Immature natural killer cell (primary cell): ENCODE results near the gene ASB6. TPM values are rescaled to one million over a fixed set of nuclear protein-coding genes. Genes with fewer than 3 reads are reported as not detected.

ENCODE experiments used
- DNase-seq, 3 donors: peaks; one replicate each; pipeline ENCODE4 v3.0.0; 2022; ENCODE audit warnings: mixed read lengths in 1 of 3
- H3K27ac Mint-ChIP-seq, 6 donors: one replicate each; pipeline ENCODE4 v1.8.0; 2020; ENCODE audit warnings: mixed read lengths in 6 of 6, mild to moderate bottlenecking in 5 of 6, inconsistent platforms in 4 of 6, moderate library complexity in 3 of 6
- H3K27me3 Mint-ChIP-seq, 3 donors: one replicate each; pipeline ENCODE4 v1.8.0; 2020 to 2021; ENCODE audit warnings: low read depth in 3 of 3, mild to moderate bottlenecking in 3 of 3, mixed read lengths in 3 of 3, moderate library complexity in 3 of 3, inconsistent platforms in 1 of 3
- H3K36me3 Mint-ChIP-seq, 3 donors: one replicate each; pipeline ENCODE4 v1.8.0; 2020; ENCODE audit warnings: mixed read lengths in 3 of 3, inconsistent platforms in 2 of 3, mild to moderate bottlenecking in 2 of 3
- H3K4me1 Mint-ChIP-seq, 2 donors: one replicate each; pipeline ENCODE4 v1.8.0; 2020; ENCODE audit warnings: inconsistent platforms in 2 of 2, mild to moderate bottlenecking in 2 of 2, mixed read lengths in 2 of 2, moderate library complexity in 1 of 2
- H3K4me3 Mint-ChIP-seq, 5 donors: one replicate each; pipeline ENCODE4 v1.8.0; 2020; ENCODE audit warnings: mild to moderate bottlenecking in 5 of 5, mixed read lengths in 5 of 5, inconsistent platforms in 3 of 5, moderate library complexity in 3 of 5
- H3K9me3 Mint-ChIP-seq, 6 donors: one replicate each; pipeline ENCODE4 v1.8.0; 2020; ENCODE audit warnings: mild to moderate bottlenecking in 6 of 6, mixed read lengths in 6 of 6, inconsistent platforms in 4 of 6, moderate library complexity in 3 of 6
- polyA plus RNA-seq, 3 donors: library from polyadenylated mRNA; unstranded; fragments of 300-500 nt; fragmentation: Illumina TruSeq; gene quantifications; one replicate each; pipeline ENCODE4 v1.2.3, GENCODE V29; 2021

The ASB6 gene
- polyA plus RNA-seq, 3 donors from 2014 or later: 13.9 to 26.6 (median 19.9) TPM

- Mint-ChIP-seq H3K4me3 (no peak overlapping the region), H3K4me1 (peaks cover 36 to 51% of the 10 kb centered on the region in 2 donors), H3K27me3 (peaks cover 17 to 39% (median 31%) of the 10 kb centered on the region in 3 donors), H3K36me3 (peaks cover 0 to 4% (median 0%) of the 10 kb centered on the region in 3 donors), H3K27ac (peak overlapping the region in 1 of 6 donors; percentile 21), H3K9me3 (no peaks in the 10 kb centered on the region)
- no peak for DNase-seq
Observed at GRCh38 chr9:129623331-129623730, 18.6 kb downstream of the ASB6 start.

- Mint-ChIP-seq H3K27ac (no peak within 1 kb of the TSS), H3K4me3 (peak within 1 kb of the TSS in 4 of 5 donors; percentile 45 to 63 (median 56)), H3K27me3 (peaks cover 15 to 23% (median 22%) of the 10 kb centered on the region in 3 donors), H3K36me3 (peaks cover 0 to 4% (median 0%) of the 10 kb centered on the region in 3 donors), H3K4me1 (peaks cover 16 to 28% of the 10 kb centered on the region in 2 donors), H3K9me3 (no peaks in the 10 kb centered on the region)
- no peak for DNase-seq
Observed at GRCh38 chr9:129620669-129621295, 21.2 kb downstream of the ASB6 start, which contains the start of gene C9orf50. C9orf50 (minus strand) TSS chr9:129621101; CDS start chr9:129620574, 527 bp downstream.

GRCh38 chr9:129619787-129620668, 21.9 kb downstream of the ASB6 start:
- DNase-seq: no peak
- peak overlapping the region; percentile 2 to 45 (median 10) for H3K4me3 Mint-ChIP-seq

GRCh38 chr9:129617167-129617566, 24.8 kb downstream of the ASB6 start:
- no peak for DNase-seq
- Mint-ChIP-seq H3K27me3 (peaks cover 8 to 12% (median 8%) of the 10 kb centered on the region in 3 donors), H3K36me3 (peaks cover 0 to 4% (median 0%) of the 10 kb centered on the region in 3 donors), H3K4me3 (no peak overlapping the region), H3K9me3 (no peaks in the 10 kb centered on the region), H3K27ac (no peak overlapping the region), H3K4me1 (peaks cover 4 to 14% of the 10 kb centered on the region in 2 donors)

More at GRCh38 chr9:129619787-129620668, 21.9 kb downstream of the ASB6 start:
- no peaks in the 10 kb centered on the region for H3K9me3 Mint-ChIP-seq
- H3K27ac Mint-ChIP-seq: no peak overlapping the region
- H3K4me1 Mint-ChIP-seq: peaks cover 11 to 24% of the 10 kb centered on the region in 2 donors
- peaks cover 0 to 4% (median 0%) of the 10 kb centered on the region in 3 donors for H3K36me3 Mint-ChIP-seq
- peaks cover 13 to 21% (median 18%) of the 10 kb centered on the region in 3 donors for H3K27me3 Mint-ChIP-seq

- H3K36me3 Mint-ChIP-seq: peaks cover 0 to 4% (median 0%) of the 10 kb centered on the region in 3 donors
- no peak for DNase-seq
- no peaks in the 10 kb centered on the region for H3K9me3 Mint-ChIP-seq
- H3K27ac Mint-ChIP-seq: peak overlapping the region in 1 of 6 donors; percentile 46
- H3K4me1 Mint-ChIP-seq: peaks cover 8 to 12% of the 10 kb centered on the region in 2 donors
- H3K4me3 Mint-ChIP-seq: no peak overlapping the region
- peaks cover 3 to 10% (median 6%) of the 10 kb centered on the region in 3 donors for H3K27me3 Mint-ChIP-seq
Observed at GRCh38 chr9:129615407-129616285, 26.3 kb downstream of the ASB6 start.

- H3K27me3 Mint-ChIP-seq: peaks cover 4 to 11% (median 7%) of the 10 kb centered on the region in 3 donors
- no peak overlapping the region for H3K27ac Mint-ChIP-seq
- H3K9me3 Mint-ChIP-seq: no peaks in the 10 kb centered on the region
- peaks cover 8 to 14% of the 10 kb centered on the region in 2 donors for H3K4me1 Mint-ChIP-seq
- no peak for DNase-seq
- no peak overlapping the region for H3K4me3 Mint-ChIP-seq
- peaks cover 0 to 4% (median 0%) of the 10 kb centered on the region in 3 donors for H3K36me3 Mint-ChIP-seq
Observed at GRCh38 chr9:129614932-129615331, 27.0 kb downstream of the ASB6 start.

- Mint-ChIP-seq H3K27ac (no peak overlapping the region), H3K4me3 (peak overlapping the region in 1 of 5 donors; percentile 42), H3K4me1 (peaks cover 13 to 16% of the 10 kb centered on the region in 2 donors), H3K9me3 (no peaks in the 10 kb centered on the region), H3K27me3 (peaks cover 6 to 9% (median 7%) of the 10 kb centered on the region in 3 donors), H3K36me3 (no peaks in the 10 kb centered on the region)
- DNase-seq: no peak
Observed at GRCh38 chr9:129613520-129614175, 28.3 kb downstream of the ASB6 start.

GRCh38 chr9:129612815-129613519, 29.0 kb downstream of the ASB6 start:
- no peak overlapping the region for H3K4me3 Mint-ChIP-seq
- no peak for DNase-seq
- H3K27ac Mint-ChIP-seq: no peak overlapping the region
- H3K9me3 Mint-ChIP-seq: no peaks in the 10 kb centered on the region
- H3K4me1 Mint-ChIP-seq: peaks cover 16 to 19% of the 10 kb centered on the region in 2 donors
- no peaks in the 10 kb centered on the region for H3K36me3 Mint-ChIP-seq
- H3K27me3 Mint-ChIP-seq: peaks cover 5 to 11% (median 6%) of the 10 kb centered on the region in 3 donors

GRCh38 chr9:129612123-129612522, 29.8 kb downstream of the ASB6 start:
- Mint-ChIP-seq H3K36me3 (no peaks in the 10 kb centered on the region), H3K4me1 (peaks cover 23 to 27% of the 10 kb centered on the region in 2 donors), H3K4me3 (no peak overlapping the region), H3K27ac (no peak overlapping the region), H3K9me3 (no peaks in the 10 kb centered on the region), H3K27me3 (peaks cover 4 to 12% (median 5%) of the 10 kb centered on the region in 3 donors)
- DNase-seq: no peak

GRCh38 chr9:129611307-129611800, 30.6 kb downstream of the ASB6 start:
- no peak for DNase-seq
- peak overlapping the region in 3 of 6 donors; percentile 55 to 79 (median 76) for H3K27ac Mint-ChIP-seq

GRCh38 chr9:129610473-129611306, 31.3 kb downstream of the ASB6 start:
- H3K4me1 Mint-ChIP-seq: peaks cover 29 to 37% of the 10 kb centered on the region in 2 donors
- DNase-seq: peak; percentile 73 to 79 (median 79)
- H3K36me3 Mint-ChIP-seq: no peaks in the 10 kb centered on the region
- peak overlapping the region in 5 of 6 donors; percentile 55 to 84 (median 76) for H3K27ac Mint-ChIP-seq
- no peaks in the 10 kb centered on the region for H3K9me3 Mint-ChIP-seq
- H3K4me3 Mint-ChIP-seq: peak overlapping the region; percentile 71 to 82 (median 78)
- H3K27me3 Mint-ChIP-seq: peaks cover 4 to 12% (median 5%) of the 10 kb centered on the region in 3 donors

More at GRCh38 chr9:129611307-129611800, 30.6 kb downstream of the ASB6 start:
- peaks cover 4 to 12% (median 5%) of the 10 kb centered on the region in 3 donors for H3K27me3 Mint-ChIP-seq
- peak overlapping the region in 4 of 5 donors; percentile 10 to 78 (median 32) for H3K4me3 Mint-ChIP-seq
- peaks cover 27 to 30% of the 10 kb centered on the region in 2 donors for H3K4me1 Mint-ChIP-seq
- H3K9me3 Mint-ChIP-seq: no peaks in the 10 kb centered on the region
- H3K36me3 Mint-ChIP-seq: no peaks in the 10 kb centered on the region
